GM18858 (cell line): Measurements from ENCODE around the gene ZNF273.
"Not testable (repeated sequence)": the region's sequence is repeated elsewhere in the genome, so short reads cannot be mapped to it uniquely, and the experiment has no call there.

ENCODE experiments used
- ATAC-seq: cut with Tn5 transposase; IDR thresholded peaks from one replicate; pipeline ENCODE4 v1.9.1; 2021; ENCODE audit not compliant: unreplicated experiment

ZNF273 gene

GRCh38 chr7:64888901-64889685 lies 14.0 kb upstream of the ZNF273 start:
- ATAC-seq = no peak

- no peak for ATAC-seq
These were observed 13.3 kb upstream of the ZNF273 start for GRCh38 chr7:64889686-64890162.

GRCh38 chr7:64890273-64890672 lies 12.8 kb upstream of the ZNF273 start:
- ATAC-seq = not testable (repeated sequence)

GRCh38 chr7:64890761-64891362 lies 12.2 kb upstream of the ZNF273 start:
- no peak for ATAC-seq

GRCh38 chr7:64891363-64892081 lies 11.6 kb upstream of the ZNF273 start:
- ATAC-seq = not testable (repeated sequence)

GRCh38 chr7:64892116-64892515 lies 11.0 kb upstream of the ZNF273 start:
- ATAC-seq = no peak

GRCh38 chr7:64892666-64893309 lies 10.3 kb upstream of the ZNF273 start:
- ATAC-seq = no peak

- no peak for ATAC-seq
These were observed 9.7 kb upstream of the ZNF273 start for GRCh38 chr7:64893401-64893800.

GRCh38 chr7:64902461-64902805 lies 640 bp upstream of the ZNF273 start:
- not testable (repeated sequence) for ATAC-seq

- ATAC-seq = no peak
These were observed 935 bp downstream of the ZNF273 start for GRCh38 chr7:64904008-64904407.

- no peak for ATAC-seq
These were observed 2.1 kb downstream of the ZNF273 start for GRCh38 chr7:64905133-64905532.

- ATAC-seq = no peak
These were observed 2.5 kb downstream of the ZNF273 start for GRCh38 chr7:64905547-64905946.

- no peak for ATAC-seq
These were observed 4.7 kb downstream of the ZNF273 start for GRCh38 chr7:64907641-64908326.

GRCh38 chr7:64908358-64908757 lies 5.3 kb downstream of the ZNF273 start:
- no peak for ATAC-seq

GRCh38 chr7:64914557-64914956 lies 11.5 kb downstream of the ZNF273 start:
- ATAC-seq = no peak

GRCh38 chr7:64915301-64915700 lies 12.2 kb downstream of the ZNF273 start:
- ATAC-seq = not testable (repeated sequence)

- ATAC-seq = not testable (repeated sequence)
These were observed 25.4 kb downstream of the ZNF273 start for GRCh38 chr7:64928252-64929187.

GRCh38 chr7:64934478-64934877 lies 31.4 kb downstream of the ZNF273 start:
- no peak for ATAC-seq

GRCh38 chr7:64938540-64938939 lies 35.5 kb downstream of the ZNF273 start:
- ATAC-seq = no peak

- ATAC-seq = not testable (repeated sequence)
These were observed 36.9 kb downstream of the ZNF273 start for GRCh38 chr7:64940021-64940420.
